ENCODE data around the gene BUD23. TPM values are rescaled to one million over a fixed set of nuclear protein-coding genes. Genes with fewer than 3 reads are reported as not detected.
A peak's percentile ranks its signal among the peaks of the same experiment; 100 is the strongest.

Gene BUD23
- total and polyA plus RNA-seq, 7 donors, result 50.4 to 155 (median 96.2) TPM

- TF ChIP-seq CTCF (IDR thresholded peaks at IDR 0.05), result peak; percentile 12
- DNase-seq, result peak in 1 of 2 donors; percentile 25
- Histone ChIP-seq H3K27ac (no peak overlapping the region), H3K27me3 (ENCODE audit: insufficient read depth in 3 of 3, low read length in 2 of 3) (peaks cover 0 to 38% (median 16%) of the 10 kb centered on the region in 3 donors), H3K9me3 (no peaks in the 10 kb centered on the region), H3K4me3 (peak overlapping the region; percentile 64), H3K4me1 (no peaks in the 10 kb centered on the region), H3K36me3 (ENCODE audit: insufficient read depth in 1 of 2, low read depth in 1 of 2) (no peaks in the 10 kb centered on the region)
- WGBS, 3 donors, result 1 to 2% (median 2%) methylated on average over 32 to 62 of the region's 62 CpGs
- intact Hi-C loops (cut with DNase I), result no loop called here
- ATAC-seq, result peak; percentile 64 to 82 (median 77)
Observed at GRCh38 chr7:73647725-73648592, 35.4 kb upstream of the BUD23 start.

GRCh38 chr7:73648593-73649332 lies 34.6 kb upstream of the BUD23 start:
- Histone ChIP-seq H3K27me3 (ENCODE audit: insufficient read depth in 3 of 3, low read length in 2 of 3) (peaks cover 0 to 38% (median 16%) of the 10 kb centered on the region in 3 donors), H3K36me3 (ENCODE audit: insufficient read depth in 1 of 2, low read depth in 1 of 2) (no peaks in the 10 kb centered on the region), H3K4me1 (no peaks in the 10 kb centered on the region), H3K4me3 (no peak overlapping the region), H3K27ac (no peak overlapping the region), H3K9me3 (no peaks in the 10 kb centered on the region)
- no peak for ATAC-seq
- intact Hi-C loops (cut with DNase I), result no loop called here
- 25 to 38% (median 38%) methylated on average over 1 of the region's 1 CpG for WGBS, 3 donors
- no peak for TF ChIP-seq CTCF (IDR thresholded peaks at IDR 0.05)
- no peak for DNase-seq

- 45 to 51% (median 49%) methylated on average over 9 of the region's 9 CpGs for WGBS, 3 donors
- Histone ChIP-seq H3K27ac (no peak overlapping the region), H3K4me1 (no peaks in the 10 kb centered on the region), H3K4me3 (no peak overlapping the region), H3K9me3 (no peaks in the 10 kb centered on the region), H3K27me3 (ENCODE audit: insufficient read depth in 3 of 3, low read length in 2 of 3) (peaks cover 0 to 38% (median 16%) of the 10 kb centered on the region in 3 donors), H3K36me3 (ENCODE audit: insufficient read depth in 1 of 2, low read depth in 1 of 2) (no peaks in the 10 kb centered on the region)
- TF ChIP-seq CTCF (IDR thresholded peaks at IDR 0.05), result no peak
- intact Hi-C loops (cut with DNase I), result no loop called here
- DNase-seq, result no peak
- ATAC-seq, result no peak
Observed at GRCh38 chr7:73649576-73649975, 33.8 kb upstream of the BUD23 start.

- TF ChIP-seq CTCF (IDR thresholded peaks at IDR 0.05), result no peak
- DNase-seq (no peak), ATAC-seq (no peak)
- peaks cover 0 to 37% (median 14%) of the 10 kb centered on the region in 3 donors for H3K27me3 ChIP-seq (ENCODE audit: insufficient read depth in 3 of 3, low read length in 2 of 3)
- intact Hi-C loops (cut with DNase I), result no loop called here
- no peaks in the 10 kb centered on the region for H3K9me3 ChIP-seq
- no peaks in the 10 kb centered on the region for H3K36me3 ChIP-seq (ENCODE audit: insufficient read depth in 1 of 2, low read depth in 1 of 2)
- H3K4me1 ChIP-seq, result no peaks in the 10 kb centered on the region
- H3K4me3 ChIP-seq, result no peak overlapping the region
- no peak overlapping the region for H3K27ac ChIP-seq
- WGBS, 3 donors, result 61 to 73% (median 65%) methylated on average over 5 of the region's 5 CpGs
Observed at GRCh38 chr7:73650524-73650923, 32.9 kb upstream of the BUD23 start.
